ENCODE results near the gene ABI3BP.
"Not testable (repeated sequence)": the region's sequence is repeated elsewhere in the genome, so short reads cannot be mapped to it uniquely, and the experiment has no call there.

Gene ABI3BP

DNA sequence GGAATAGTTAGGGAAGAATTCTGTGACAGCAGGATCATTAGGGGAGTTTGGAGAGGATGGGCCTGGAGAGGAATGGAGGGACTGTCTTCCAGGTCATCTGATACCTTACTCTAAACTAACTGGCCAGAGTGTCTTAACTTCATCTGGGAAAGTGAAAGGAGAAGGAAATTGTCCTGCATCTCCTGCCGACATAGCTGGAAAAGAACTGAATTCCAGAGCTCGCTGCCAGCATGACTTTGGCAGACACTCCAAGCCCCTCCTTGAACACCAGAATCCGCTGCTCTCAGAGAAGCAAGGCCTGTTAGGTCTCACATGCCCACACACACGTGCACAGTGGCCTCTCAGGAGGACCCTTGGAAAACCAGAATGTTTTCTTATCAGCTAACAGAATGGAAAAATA, 10.5 kb downstream of the ABI3BP start:
- no peak for DNase-seq

DNA sequence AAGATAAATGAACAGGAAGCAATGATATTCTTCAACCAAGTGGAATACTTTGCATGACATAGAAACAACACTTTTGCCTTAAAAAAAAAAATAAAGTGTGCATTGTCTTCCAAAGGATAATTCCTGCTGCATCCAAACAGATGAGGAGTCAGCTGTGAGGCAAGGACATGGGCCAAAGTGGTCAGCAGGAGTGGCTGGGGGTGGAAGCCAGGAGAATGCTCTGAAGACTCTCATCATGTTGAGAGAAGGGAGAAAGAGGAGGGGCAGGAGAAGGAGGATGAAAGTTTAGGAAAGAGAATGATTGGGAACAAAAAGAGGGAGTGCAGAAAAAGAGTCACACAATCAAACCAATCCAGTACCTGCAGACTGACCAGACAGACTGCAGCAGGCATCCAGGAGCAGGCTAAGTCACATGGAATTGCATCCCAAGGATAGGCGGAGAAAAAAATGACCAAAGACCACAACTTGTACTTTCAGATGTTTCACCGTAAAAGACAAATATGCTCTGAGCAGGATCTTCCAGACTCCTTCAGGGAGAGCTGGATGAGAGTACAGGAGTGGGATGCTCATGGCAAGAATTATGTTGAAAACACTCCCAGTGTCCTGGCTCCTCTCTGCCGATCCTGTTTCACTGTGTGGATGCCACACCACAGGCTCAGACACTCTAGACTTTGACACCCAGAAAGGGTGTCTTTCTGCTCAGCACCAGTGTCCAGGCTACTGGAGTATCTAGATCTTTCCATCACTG, 11.9 kb downstream of the ABI3BP start:
- no peak for DNase-seq

DNA sequence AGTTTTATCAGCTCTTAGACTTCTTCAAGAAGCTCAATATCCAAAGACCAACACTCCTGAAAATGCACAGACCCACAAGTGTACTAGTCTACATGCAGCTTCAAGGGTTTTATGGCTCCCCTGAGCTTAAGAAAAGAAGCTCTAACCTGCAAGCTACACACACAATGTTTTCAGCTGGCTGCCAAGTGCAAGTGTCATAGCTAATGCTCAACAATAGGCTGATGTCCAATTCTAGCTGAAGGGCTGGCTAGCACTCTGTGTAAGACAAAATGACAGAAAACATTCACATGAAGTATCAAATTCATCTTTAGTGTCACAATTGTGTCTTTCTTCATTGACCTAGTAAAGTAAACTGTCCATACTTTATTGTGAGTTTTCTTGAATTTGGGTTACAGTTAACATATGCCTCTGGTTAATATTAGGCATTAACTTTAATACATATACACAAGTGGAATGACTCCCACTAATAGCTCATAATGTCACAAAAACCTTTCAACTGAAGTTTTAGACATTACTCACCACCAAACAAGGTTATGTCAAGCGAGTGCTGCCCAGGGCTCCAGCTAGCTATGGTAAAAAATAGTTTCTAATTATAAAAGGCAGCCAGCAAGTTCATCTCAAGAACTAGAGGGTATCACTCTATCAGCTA, 15.1 kb downstream of the ABI3BP start:
- DNase-seq, result no peak

DNA sequence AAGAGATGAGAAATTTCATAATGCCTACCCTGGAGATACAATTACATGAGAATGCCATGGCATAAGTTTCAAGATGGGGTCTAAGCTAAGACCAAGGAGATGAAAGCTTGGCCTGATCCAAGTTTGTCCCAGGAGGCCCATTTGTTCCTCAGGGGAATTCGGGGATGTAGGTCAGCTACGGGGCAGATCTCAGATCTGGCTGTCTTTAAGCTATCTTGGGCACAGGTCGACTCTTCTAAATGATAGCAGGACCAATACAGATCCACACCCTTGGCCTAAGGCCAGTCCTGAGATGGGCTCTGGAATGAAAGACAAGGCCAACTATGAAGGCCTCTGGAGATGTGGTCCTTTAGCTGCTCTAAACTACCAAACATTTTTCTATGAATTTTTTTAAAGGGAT, 16.6 kb downstream of the ABI3BP start:
- no peak for DNase-seq

DNA sequence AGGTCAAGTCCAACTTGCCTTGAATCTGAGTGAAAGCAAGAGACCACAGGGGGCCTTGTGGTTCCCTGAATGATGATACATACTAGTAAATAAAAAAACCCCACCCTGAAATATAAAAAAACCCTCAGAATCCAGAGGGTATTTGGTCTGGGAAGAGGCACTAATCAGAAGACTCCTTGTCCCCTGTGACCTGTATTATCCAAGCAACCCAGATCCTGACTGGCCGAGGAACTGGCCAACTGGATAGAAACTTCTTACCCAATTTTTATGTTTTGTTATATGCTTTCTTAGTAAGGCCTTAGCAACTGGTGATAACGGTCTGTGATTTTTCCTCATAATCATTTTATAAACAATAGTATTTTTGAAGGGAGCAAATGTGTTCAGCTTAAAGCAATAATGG, 17.5 kb downstream of the ABI3BP start:
- no peak for DNase-seq

DNA sequence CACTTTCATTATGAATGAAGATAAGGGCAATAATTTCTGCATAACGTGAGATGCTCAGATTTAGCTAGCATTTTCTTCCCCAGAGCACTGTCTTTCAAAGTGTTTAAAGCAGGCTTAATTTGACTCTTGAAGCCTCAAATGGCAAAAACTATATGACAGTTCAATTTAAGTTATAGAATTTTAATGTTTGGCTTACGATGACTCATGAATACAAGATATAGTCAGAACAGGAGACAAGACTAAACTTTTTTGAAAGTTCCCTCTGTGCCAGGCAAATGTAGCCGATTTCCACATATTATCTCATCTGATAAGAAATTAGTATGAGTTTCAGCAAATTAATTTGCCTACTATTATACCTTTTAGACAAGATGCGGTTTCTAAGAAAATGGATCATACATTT, 19.6 kb downstream of the ABI3BP start:
- DNase-seq, result no peak

DNA sequence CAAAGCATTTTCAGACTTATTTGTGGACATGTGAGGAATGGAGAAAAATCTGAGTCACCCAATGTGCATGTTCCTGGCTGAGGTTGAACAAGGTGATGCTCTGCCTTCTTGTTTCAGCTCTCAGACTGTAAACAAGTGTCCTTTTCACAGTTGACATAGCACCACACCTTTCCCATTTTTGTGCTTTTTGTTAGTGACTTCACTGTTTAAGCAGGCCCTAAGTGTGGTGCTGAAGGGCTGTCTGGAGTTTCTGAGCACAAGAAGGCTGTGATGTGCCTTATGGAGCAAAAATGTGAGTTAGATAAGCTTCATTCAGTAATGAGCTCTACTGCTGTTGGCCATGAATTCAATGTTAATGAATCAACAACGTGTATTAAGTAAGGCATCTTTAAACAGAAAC, 20.4 kb downstream of the ABI3BP start:
- no peak for DNase-seq

DNA sequence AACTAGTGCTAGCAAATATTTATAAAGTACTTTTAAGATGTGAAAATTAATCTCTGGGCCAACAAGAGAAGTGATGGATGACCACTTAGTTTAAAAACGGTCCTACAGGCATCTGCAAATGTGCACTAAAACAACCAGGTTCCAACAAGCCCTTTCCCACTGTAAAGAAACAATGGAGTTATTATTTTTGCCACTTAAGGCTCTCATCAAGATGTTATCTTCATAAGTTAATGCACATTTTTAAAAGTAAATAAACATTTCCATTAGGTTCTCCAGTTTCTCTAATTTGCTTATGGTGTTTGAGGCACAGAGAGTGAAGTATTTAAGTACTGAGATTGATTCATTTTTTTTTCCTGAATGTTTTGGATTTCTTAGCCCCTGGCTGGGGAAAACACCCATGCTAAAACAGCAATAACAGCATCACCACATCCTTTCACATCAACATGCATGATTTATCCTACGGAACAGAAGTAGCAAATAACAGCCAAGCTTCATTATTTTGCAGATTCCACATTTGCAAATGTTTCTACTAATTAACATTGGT, 20.8 kb downstream of the ABI3BP start:
- no peak for DNase-seq

DNA sequence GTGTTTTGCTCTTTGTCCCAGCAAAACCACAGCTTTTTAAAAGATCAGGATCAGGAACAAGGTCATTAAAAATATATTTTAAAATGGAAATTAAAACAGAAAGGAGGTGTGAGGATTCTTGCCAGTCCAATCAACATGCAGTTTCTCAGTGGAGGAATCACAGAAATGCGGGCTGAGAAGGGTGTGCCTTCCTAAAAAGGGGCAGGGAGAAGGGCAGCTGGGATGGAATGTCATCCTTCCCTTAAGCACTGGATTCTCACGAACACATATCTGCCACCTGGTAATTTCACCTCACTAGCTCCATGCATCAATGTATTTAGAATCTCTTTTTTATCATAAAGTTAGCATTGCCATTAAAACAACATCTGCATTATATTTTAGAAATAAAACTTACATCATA, 21.4 kb downstream of the ABI3BP start:
- DNase-seq, result no peak

DNA sequence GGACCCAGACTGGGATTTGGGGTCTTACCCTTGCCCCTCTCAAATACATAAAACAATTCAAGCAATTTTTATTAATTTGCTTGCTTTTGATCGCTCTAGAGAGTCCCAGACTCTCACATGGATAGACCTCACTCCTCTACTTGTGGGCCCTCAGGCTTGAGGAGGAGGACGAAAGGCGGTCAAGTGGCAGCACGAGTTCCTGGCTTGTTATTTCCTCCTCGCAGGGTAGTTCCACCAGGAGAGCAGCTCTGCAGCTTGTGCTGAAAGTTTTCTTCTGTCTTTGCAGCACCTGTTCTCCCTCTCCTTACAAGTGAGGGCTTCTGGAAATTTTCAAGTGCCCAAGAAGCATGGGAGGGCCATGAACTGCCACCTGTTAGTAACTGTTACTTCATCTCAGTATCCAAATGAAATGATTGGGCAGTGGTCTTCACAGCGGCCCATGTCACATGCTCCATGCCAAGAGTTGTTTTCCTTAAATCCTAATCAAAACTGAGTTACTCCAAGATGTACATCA, 22.7 kb downstream of the ABI3BP start:
- no peak for DNase-seq

DNA sequence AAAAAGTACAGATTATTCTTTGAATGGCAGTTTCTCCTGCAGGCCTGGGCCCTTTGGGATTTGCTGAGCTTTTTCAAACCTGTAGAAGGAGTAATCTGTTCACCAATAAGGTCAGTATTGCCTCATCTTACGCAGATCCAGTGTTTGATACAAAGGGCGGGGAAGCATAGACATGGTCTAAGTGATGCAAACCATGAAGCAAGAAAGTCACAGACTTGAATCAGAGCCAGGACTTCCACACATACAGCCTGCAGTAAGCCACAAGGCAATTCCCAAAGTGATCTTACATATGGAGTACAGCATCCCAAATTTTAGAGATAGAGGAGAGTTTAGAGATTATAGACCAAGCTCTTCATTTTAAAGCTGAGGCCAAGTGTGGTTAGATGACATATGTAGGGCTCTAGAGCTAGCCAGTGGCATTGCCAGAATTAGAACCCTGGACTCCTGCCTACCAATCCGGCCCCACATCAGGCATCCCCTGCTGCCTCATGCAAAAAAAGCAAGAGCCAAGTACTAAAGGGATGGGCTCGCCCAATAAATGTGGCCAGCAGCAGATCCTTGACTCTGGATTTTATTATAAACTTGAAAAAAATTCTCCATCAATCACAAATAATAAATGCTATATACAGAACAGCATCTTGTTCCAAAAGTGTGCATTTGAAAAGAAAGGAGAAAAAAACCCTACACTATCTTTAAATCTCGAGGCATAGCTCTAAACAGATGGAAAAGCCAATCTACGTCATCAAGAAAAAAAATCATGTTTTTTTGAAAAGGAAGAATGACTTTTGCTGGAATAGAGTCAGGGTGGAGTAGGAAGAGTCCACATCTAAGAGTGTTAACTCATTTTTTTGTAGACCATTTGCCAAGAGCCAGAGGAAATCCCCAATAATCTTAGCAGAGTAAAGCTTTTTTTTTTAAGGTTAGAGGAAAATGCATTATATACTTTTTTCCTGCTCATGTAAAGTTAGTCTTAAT, 24.0 kb downstream of the ABI3BP start:
- no peak for DNase-seq

DNA sequence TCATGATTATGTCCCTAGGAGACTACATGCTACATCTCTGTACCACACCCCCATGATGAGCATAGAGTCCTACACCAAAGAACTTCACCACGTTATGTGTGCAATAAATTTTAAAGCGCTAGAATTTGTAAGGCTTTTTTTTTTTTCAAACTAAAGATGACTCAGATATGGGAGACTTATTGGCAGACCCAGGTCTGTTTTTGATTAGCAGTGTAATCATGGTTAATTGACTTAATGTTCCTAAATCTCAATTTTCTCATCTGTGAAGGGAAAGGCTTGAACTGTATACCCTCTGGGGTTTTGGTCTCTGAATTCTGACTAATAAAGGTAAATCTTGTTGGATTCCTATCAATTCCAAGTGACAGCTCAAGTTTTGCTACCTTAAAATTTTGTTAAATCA, 26.4 kb downstream of the ABI3BP start:
- no peak for DNase-seq

DNA sequence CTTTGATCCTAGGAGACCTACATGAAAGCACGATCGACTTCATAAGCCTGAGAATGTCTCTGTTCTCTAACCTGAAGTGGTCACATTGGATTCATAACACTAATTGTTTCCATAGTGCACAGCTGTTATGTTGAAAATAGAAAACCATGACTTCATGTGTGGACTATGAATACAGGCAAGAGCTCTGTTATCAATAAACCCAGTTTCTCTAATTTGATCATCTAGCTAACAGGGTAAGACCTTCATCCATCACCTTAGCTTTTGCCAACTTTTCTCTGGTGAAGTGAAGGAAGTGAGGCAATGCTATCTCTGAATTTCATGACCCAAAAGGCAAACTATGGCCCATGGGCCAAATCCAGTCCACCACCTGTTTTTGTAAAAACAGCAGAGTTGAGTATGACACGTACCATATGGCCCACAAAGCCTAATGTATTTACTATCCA, 27.2 kb downstream of the ABI3BP start:
- DNase-seq, result no peak

DNA sequence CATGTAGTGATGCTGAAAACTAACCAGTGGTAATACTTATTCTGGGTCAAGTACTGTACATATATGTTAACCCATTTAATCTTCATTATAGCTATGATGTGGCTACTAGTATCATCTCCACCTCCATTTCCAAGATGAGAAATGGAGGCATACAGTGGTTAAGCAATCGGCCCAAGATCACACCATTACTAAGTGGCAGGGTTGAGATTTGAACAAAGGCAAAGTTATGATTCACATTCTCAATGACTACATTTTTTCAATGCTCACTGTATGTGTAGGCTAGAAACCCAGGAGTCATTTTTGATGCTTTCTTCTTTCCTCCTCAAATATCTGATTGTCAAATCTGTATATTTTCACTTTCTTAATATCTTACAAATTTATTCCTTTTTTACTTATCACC, 30.2 kb downstream of the ABI3BP start:
- DNase-seq, result no peak

DNA sequence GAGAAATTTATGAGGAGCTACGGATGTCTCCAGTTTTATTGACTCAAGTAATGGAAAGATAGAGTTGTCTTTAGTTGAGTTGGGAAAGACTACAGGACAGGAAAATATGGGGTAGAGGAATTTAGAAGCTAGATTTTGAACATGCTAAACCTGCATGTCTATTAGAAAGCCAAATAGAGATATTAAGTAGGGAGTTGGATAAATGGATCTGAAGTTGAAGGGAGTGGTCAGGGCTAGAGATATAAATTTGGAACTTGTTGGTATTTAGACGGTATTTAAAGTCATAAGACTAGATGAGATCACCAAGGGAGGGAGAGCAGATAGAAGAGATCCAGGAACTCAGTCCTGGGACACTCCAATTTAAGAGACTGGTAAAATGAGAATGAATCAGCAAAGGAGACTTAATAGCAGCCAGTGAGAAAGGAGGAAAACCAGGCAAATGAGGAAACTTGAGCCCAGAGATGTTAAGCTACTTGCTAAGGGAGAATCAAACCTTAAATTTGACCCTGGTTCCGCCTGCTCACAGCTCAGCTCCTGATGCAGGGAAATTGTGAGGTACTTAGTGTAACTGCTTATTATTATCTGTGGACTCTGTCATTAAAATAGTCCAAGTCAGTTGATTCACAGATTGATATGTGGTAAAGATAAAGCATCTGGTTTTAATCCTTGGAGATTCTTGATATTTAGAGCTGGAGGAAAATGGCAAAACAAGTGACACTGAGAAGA, 35.8 kb downstream of the ABI3BP start:
- no peak for DNase-seq

DNA sequence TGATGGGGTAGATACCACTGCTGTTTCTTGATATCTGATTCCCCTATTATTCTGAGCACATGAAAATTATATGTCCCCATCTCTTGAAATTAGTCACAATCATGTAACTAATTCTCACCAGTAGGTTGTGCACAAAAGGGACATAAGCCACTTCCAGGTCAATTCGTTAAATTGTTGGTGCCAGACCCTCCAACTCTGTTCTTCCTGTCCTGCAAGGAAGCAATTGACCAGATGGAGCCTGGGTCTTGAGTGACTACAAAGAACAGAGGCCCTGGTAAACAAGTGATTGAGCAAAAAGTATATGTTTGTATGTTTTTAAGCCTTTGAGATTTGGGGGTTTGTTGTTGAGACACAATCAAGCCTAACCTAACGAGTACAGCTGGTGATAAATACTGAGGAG, 36.9 kb downstream of the ABI3BP start:
- no peak for DNase-seq

DNA sequence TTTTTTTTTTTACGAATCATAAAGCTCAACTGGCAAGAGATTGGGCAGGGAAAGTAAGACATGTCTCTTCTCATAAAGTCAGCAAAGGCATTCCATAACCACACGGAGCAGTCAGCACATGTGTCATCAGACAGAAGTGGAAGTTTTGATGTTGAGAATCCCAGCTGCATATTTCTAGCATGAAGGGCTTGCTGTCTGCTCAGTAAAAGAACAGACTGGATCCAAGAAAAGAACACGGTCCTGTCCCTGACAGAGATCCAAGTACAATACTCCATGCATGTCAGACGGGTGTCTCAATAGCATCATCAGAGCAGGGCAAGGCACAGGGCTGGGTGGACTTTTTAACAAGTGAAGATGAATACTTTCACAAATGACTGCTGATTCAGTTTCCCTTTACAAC, 38.2 kb downstream of the ABI3BP start:
- DNase-seq, result no peak

DNA sequence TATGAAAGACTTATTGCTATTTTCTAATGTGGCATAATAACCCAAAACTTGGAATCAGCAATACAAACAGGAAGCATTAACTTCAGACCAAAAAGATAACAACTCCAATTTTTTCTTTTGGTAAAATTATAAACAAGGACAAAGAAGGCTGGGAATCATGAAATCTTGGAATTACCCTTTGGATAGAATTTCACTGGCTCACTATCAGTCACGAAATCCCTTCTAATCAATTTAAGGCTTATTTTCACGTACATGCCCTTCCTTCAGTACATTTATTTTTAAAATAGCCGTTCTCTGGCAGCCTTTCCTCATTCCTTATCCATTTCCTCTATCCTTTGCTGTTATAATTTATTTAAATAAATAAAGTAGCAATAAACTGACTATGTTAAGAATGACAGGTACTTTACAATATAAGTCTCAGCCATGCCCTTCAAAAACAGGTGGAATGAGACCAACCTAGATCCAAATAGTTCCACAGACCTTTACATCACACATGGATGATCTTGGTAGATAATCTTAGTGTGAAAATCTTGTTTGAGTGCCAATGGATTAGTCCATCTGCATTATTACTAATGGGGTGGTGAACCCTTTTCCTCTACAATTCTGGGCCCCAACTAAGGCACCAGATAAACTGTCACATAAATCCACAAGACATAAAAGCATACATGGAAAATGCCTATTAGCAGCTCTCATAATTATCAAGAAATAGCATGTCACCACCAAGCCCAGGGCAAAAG, 38.9 kb downstream of the ABI3BP start:
- DNase-seq, result no peak

DNA sequence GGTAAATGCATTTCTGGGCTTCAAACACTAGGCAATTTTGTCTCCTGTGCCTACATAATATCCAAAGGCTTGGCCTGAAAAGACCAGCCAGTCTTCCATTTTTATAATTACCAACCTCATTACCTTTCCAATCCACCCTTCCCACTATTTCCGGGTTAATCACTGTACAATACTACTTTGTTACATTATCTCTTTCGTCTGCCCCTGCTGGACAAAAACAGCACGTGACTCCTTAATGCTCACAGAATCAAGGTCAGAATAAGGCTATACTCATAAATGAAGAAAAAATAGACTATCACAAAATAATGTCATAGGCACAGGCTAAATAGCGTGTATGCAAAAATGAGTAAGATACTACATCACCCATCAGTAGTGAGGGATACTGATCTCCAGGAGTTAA, 40.1 kb downstream of the ABI3BP start:
- no peak for DNase-seq

DNA sequence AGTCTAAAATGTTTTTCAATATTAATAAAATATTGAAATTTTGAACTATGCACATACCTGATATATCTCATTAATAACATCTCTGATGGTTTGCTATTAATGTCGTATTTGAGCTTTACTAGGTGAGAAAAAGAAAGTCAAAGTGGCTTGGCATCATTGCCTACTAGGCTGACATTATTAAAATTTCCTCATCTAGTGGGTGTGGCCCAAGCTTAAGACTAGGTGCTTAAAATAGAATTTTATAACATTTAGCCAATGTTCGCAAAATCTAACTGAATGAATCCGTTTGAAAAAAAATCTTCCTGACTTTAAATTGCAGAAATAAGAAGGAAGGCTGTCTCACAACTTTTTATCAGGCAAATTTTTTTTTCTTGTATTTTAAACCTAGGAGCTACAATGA, 46.1 kb downstream of the ABI3BP start:
- DNase-seq, result no peak

DNA sequence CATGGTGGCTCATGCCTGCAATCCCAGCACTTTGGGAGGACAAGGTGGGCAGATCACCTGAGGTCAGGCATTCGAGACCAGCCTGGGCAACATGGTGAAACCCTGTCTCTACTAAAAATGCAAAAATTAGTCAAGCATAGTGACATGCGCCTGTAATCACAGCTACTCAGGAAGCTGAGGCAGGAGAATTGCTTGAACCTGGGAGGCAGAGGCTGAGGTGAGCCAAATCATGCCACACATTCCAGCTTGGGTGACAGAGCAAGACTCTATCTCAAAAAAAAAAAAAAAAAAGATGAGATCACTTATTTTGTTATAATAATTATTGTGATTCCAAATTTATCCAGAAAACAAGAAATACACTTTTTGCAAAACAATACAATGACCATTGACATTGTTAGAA, 47.1 kb downstream of the ABI3BP start:
- DNase-seq, result not testable (repeated sequence)

DNA sequence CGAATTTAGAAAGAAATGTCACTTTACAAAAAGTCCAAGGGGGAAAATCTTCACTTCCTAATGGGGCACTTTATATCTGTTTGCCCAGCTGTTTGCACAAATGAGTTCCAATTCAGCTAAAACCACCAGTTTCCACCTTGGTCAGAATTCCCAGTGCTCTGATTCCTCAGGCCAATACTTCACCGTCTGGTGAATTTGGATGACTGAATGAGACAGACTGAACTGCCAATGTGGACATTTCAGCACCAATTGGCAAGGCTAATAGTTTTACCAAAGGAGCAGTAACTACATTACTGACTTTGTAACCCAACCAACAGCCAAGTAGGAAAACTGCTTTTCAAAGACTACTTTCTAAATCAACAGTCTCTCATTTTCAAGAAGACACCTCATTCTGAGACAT, 51.8 kb downstream of the ABI3BP start:
- no peak for DNase-seq
